ENCODE results near the gene FSTL4.

Gene FSTL4

GRCh38 chr5:133612249-133612860 is at the start of gene FSTL4:
Gene FSTL4, minus strand, starts transcription at chr5:133612541.
- DNase-seq (ENCODE audit: low read depth) = no peak

GRCh38 chr5:133661389-133661788 is 49.0 kb upstream of the FSTL4 start:
- DNase-seq (ENCODE audit: low read depth) = no peak

GRCh38 chr5:133658327-133658726 is 46.0 kb upstream of the FSTL4 start:
- DNase-seq (ENCODE audit: low read depth) = no peak

- DNase-seq (ENCODE audit: low read depth) = no peak
These were observed 44.7 kb upstream of the FSTL4 start for GRCh38 chr5:133657036-133657435.

- no peak for DNase-seq (ENCODE audit: low read depth)
These were observed 43.6 kb upstream of the FSTL4 start for GRCh38 chr5:133655966-133656365.

GRCh38 chr5:133653760-133654049 is 41.4 kb upstream of the FSTL4 start:
- DNase-seq (ENCODE audit: low read depth) = no peak

GRCh38 chr5:133652951-133653759 is 40.8 kb upstream of the FSTL4 start:
- DNase-seq (ENCODE audit: low read depth) = no peak

- no peak for DNase-seq (ENCODE audit: low read depth)
These were observed 31.9 kb upstream of the FSTL4 start for GRCh38 chr5:133644000-133644865.

GRCh38 chr5:133643365-133643764 is 31.0 kb upstream of the FSTL4 start:
- DNase-seq (ENCODE audit: low read depth) = no peak

- no peak for DNase-seq (ENCODE audit: low read depth)
These were observed 29.9 kb upstream of the FSTL4 start for GRCh38 chr5:133642153-133642722.

GRCh38 chr5:133641683-133642082 is 29.3 kb upstream of the FSTL4 start:
- DNase-seq (ENCODE audit: low read depth) = no peak

- DNase-seq (ENCODE audit: low read depth) = no peak
These were observed 27.6 kb upstream of the FSTL4 start for GRCh38 chr5:133639850-133640528.

- no peak for DNase-seq (ENCODE audit: low read depth)
These were observed 26.1 kb upstream of the FSTL4 start for GRCh38 chr5:133638436-133638835.

GRCh38 chr5:133637206-133637605 is 24.9 kb upstream of the FSTL4 start:
- DNase-seq (ENCODE audit: low read depth) = no peak

GRCh38 chr5:133635051-133635450 is 22.7 kb upstream of the FSTL4 start:
- no peak for DNase-seq (ENCODE audit: low read depth)

- no peak for DNase-seq (ENCODE audit: low read depth)
These were observed 14.8 kb upstream of the FSTL4 start for GRCh38 chr5:133627180-133627579.

- DNase-seq (ENCODE audit: low read depth) = no peak
These were observed 12.0 kb upstream of the FSTL4 start for GRCh38 chr5:133624316-133624715.

GRCh38 chr5:133618141-133618540 is 5.8 kb upstream of the FSTL4 start:
- DNase-seq (ENCODE audit: low read depth) = no peak

GRCh38 chr5:133613743-133614142 is 1.4 kb upstream of the FSTL4 start:
- DNase-seq (ENCODE audit: low read depth) = no peak

GRCh38 chr5:133613184-133613583 is 843 bp upstream of the FSTL4 start:
- DNase-seq (ENCODE audit: low read depth) = no peak

- no peak for DNase-seq (ENCODE audit: low read depth)
These were observed 738 bp downstream of the FSTL4 start for GRCh38 chr5:133611357-133612248.

All from activated T-cell treated with anti-CD3 and anti-CD28 coated beads for 48 hours (primary cell).